ENCODE measurements around the gene HSPA1L.
A peak's percentile ranks its signal among the peaks of the same experiment; 100 is the strongest.
"Not testable (repeated sequence)": the region's sequence is repeated elsewhere in the genome, so short reads cannot be mapped to it uniquely, and the experiment has no call there.

HSPA1L gene

DNA sequence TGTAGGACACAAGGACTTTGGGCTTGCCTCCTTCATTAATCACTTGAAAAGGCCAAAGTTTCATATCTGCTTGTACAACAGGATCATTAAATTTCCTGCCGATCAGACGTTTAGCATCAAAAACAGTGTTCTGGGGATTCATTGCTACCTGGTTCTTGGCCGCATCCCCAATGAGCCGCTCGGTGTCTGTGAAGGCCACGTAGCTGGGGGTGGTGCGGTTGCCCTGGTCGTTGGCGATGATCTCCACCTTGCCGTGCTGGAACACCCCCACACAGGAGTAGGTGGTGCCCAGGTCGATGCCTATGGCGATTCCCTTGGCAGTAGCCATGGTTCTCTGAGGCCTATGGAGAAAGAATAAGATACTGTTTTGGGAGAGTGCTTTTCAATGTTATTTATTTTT lies 3.4 kb downstream of the HSPA1L start:
- no peak for DNase-seq

DNA sequence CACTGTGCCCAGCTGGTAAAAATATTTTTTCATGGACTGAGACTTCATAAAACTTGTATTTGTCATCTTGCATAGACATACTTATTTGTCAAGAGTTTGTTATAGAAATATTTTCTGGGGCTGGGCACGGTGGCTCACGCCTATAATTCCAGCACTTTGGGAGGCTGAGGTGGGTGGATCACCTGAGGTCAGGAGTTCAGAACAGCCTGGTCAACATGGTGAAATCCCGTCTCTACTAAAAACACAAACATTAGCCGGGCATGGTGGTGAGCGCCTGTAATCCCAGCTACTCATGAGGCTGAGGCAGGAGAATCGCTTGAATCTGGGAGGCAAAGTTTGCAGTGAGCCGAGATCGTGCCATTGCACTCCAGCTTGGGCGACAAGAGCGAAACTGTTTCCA lies 6.5 kb downstream of the HSPA1L start:
- DNase-seq, result not testable (repeated sequence)

DNA sequence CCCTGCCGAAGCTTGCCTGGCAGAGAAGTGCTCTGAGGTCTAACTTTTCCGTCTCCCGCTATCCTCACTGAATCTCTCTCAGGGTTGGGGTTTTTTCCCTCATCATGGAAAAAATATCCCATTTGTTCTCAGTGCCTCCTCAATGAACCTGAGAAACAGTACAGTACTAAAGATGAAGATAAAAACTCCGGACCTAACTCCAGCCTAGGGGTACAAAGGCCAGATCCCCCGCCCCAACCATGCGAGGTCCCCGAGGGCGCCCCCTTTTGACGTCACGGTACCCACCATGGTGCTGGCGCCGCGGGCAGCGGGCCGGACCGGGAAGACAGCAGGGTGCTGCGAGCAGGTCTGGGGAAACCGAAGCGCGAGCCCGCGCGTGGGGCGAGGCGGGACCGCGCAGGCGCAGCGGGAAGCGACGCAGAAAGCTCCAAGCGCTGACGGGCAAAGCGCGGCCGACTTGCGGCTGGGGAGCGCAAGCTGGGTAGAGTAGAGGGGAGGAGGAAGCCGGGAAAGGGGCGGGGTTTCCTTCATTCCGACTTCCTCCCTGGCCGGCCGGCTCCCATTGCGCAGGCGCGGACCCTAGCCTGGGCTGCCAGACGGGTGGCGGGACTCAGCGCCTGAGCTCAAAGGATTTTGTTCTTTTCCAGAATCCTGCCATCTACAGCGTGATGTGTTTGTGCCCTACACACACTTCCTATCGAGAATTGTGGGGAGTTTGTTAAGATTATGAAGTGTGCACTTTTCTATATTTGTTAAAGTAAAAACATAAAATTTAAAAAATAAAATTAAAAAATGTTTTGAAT lies 8.4 kb downstream of the HSPA1L start, which contains the start of gene LSM2:
LSM2 (minus strand) TSS at position 497 of the 803 bp plus-strand sequence; CDS start at position 288, 209 bp downstream.
- DNase-seq, result peak; percentile 98

DNA sequence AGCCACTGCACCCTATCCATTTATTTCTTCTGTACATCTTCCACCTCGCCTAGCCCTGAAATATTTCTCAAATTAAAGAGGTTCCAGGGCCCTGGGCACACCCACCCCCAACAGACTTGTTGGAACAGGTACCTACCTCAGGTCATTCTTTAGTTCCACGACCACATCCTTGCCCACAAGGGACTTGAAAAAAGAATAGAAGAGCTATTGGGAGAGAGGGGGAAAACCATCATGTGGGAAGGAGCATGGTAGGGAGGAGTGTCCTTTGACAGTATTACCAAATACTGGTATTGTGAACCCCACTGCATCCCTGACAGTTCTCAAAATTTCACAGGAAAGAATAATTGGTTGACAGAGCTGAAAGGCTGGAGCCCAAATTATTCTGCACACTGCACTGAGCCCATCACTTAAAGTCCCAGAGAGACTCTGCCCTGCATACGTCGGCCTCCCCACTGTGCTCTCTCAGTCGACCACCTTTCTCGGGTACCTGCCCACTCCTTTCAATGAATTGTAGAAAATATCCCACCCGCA lies 9.1 kb downstream of the HSPA1L start:
- DNase-seq, result no peak

- DNase-seq, result not testable (repeated sequence)
Measured at GRCh38 chr6:31801031-31801927, 13.8 kb downstream of the HSPA1L start.

DNA sequence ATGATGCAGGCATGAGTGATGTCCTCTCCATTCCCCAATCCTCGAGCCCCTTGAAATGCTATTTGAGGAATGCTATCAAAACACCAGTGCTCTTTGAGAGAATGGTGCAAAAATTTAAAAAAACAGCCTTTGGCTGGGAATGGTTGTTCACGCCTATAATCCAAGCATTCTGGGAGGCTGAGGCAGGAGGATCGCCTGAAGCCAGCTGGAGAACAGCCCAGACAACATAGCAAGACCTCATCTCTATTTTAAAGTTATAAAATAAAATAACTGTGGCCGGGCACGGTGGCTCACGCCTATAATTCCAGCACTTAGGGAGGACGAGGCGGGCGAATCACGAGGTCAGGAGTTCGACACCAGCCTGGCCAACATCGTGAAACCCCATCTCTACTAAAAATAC lies 15.3 kb downstream of the HSPA1L start:
- no peak for DNase-seq

- peak; percentile 53 to 65 for DNase-seq
Measured at GRCh38 chr6:31797588-31797987, 17.5 kb downstream of the HSPA1L start.

GRCh38 chr6:31796993-31797385 lies 18.1 kb downstream of the HSPA1L start:
- DNase-seq, result no peak

GRCh38 chr6:31795616-31796298 lies 19.3 kb downstream of the HSPA1L start, which contains the start of gene VARS1:
Gene VARS1, minus strand, starts transcription at chr6:31795752. Its CDS starts 535 bp downstream, at chr6:31795217.
- peak; percentile 90 to 91 for DNase-seq

- no peak for DNase-seq
Measured at GRCh38 chr6:31794866-31795615, 20.0 kb downstream of the HSPA1L start.

GRCh38 chr6:31794294-31794865 lies 20.7 kb downstream of the HSPA1L start:
- DNase-seq, result no peak

DNA sequence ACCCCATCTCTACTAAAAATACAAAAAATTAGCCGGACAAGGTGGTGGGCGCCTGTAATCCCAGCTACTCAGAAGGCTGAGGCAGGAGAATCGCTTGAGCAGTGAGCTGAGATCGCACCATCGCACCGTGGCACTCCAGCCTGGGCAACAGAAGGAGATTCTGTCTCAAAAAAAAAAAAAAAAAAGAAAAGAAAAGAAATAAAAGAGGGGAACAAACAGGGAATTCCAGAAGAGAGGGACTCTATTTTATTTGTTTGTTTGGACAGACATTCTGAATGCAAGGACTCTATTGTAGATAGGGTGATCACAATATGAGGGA lies 21.2 kb downstream of the HSPA1L start:
- not testable (repeated sequence) for DNase-seq

DNA sequence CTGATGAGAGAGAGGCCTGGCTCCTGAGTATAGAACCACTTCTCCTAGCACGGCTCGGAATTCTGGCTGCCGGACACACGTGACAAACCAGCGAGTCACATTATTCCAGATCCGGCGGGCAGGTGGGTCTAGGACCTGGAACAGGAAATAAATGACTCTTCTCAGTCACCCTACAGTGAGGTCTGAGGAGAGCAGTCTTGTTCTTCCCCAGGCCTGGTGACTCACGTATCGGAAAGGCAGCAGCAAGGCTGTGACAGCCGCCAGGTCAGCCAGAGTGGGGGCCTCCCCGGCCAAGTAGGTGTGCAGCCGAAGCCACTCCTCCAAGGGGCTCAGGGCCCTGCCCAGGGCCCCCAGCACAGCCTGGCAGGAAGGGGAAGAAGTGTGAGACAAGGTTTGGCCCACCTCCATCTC lies 22.3 kb downstream of the HSPA1L start:
- no peak for DNase-seq

GRCh38 chr6:31792090-31792374 lies 23.1 kb downstream of the HSPA1L start:
- no peak for DNase-seq

DNA sequence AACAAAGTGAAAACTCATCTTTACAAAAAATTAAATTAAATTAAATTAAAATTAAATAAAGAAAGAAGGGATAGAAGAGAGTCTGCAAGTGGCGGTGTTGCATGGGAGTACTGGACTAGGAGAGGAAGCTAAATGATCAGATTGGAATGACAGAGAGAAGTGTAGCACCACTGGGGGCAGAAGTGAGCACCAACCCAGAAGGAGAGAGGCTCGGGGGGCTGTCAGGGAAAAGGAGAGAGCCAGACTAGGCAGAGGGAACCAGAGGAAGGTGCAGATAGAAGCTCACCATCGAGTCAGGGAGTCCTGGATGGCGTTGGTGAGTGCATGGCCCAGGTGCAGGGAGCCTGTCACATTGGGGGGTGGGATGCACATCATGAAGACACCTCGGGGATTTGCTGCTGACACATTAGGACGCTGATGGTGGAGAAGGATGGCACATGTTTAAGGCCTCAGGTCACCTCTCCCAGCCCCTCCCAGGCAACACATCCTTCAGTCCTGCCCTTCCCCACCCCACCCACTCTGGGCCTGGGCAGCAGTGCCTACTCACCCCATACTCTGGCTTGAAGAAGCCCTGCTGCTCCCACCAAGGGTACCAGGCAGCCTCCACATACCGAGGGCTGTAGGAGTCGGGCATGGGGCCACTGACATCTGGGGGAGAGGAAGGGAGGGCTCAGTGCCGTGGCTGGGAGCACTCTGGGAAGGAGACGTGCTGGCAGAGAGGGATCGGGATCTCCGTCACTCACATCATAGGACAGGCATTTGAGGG lies 23.6 kb downstream of the HSPA1L start:
- peak; percentile 40 to 49 for DNase-seq

DNA sequence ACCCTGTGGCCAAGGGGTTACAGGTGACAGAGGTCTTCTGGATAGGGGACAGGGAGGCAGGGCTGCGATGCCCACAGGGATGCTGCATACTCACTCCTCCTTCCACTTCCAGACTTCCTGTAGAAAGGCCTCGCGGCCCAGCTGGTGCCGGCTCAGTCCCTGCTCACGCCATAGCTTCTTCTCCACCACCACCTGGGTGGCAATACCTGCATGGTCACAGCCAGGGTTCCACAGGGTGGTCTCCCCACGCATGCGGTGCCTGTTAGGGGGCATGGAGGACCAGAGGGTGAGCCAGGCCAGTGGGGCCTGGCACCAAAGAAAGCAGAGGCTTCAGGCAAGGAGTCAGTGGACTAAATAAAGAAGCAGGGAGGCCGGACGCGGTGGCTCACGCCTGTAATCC lies 29.6 kb downstream of the HSPA1L start:
- DNase-seq, result no peak

DNA sequence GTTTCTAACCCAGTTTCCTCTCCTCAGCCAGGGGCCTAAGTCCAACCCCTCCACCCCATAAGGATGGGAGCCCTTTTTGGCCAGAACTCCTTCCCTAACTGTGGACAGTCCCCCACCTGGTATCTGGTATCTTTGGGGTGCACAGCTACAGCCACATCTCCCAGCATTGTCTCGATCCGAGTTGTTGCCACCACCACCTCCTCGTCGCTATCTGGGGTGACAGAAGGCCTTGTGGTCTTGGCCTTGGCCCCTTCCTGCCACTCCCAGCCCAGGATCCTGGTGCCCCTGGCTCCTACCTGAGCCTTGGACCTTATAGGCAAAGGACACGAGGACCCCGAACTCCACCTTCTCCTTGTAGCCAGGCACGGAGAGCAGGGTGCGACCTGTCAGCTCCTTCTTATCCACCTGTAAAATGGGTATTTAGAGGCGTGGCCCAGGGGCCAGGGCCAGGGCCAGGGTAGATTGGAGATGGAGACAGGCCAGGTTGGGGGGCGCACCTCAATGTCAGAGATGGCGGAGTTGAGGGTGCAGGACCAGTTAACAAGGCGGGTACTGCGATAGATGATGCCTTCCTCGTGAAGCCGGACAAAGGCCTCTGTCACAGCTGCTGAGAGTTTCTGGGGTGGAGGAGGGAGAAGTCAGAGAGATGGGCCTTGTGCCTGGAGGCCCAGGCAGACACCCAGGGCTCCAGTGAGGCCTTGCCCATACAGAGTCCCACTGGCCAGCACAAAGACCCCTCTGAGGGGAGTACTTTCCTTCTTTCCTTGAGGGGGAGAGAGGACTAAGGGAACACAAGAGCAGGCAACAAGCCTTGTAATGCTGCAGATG lies 30.8 kb downstream of the HSPA1L start:
- no peak for DNase-seq

GRCh38 chr6:31782126-31782855 lies 32.8 kb downstream of the HSPA1L start:
- no peak for DNase-seq
